ENCODE results near the gene TRAPPC4. TPM values are rescaled to one million over a fixed set of nuclear protein-coding genes. Genes with fewer than 3 reads are reported as not detected.
A peak's percentile ranks its signal among the peaks of the same experiment; 100 is the strongest.
"Not testable (repeated sequence)": the region's sequence is repeated elsewhere in the genome, so short reads cannot be mapped to it uniquely, and the experiment has no call there.

The TRAPPC4 gene
- total and polyA plus RNA-seq, 5 experiments from 2014 or later: 73.0 to 109 (median 97.6) TPM

GRCh38 chr11:119027561-119028345, 9.2 kb downstream of the TRAPPC4 start:
- DNase-seq (no peak), ATAC-seq (no peak)
- H3K4me3 Mint-ChIP-seq: no peak overlapping the region
- peaks cover 0 to 32% (median 0%) of the 10 kb centered on the region in 3 donors for H3K36me3 Mint-ChIP-seq
- no peaks in the 10 kb centered on the region for H3K27me3 Mint-ChIP-seq
- no peaks in the 10 kb centered on the region for H3K9me3 Mint-ChIP-seq
- POLR2A ChIA-PET: interaction anchor here (0.6 to 5.8 kb wide), 3 partner anchors 9 to 172 kb away, joined by 3 to 82 read pairs (median 7); partner anchors contain the start of genes DPAGT1, RPS25 and TRAPPC4
- H3K4me1 Mint-ChIP-seq: peaks cover 29 to 47% (median 36%) of the 10 kb centered on the region in 4 donors
- H3K27ac Mint-ChIP-seq: peak overlapping the region in 5 of 10 donors; percentile 40 to 69 (median 53)

GRCh38 chr11:119028346-119029068, 9.9 kb downstream of the TRAPPC4 start:
- Mint-ChIP-seq H3K27ac (peak overlapping the region; percentile 15 to 95 (median 80)), H3K9me3 (no peaks in the 10 kb centered on the region), H3K36me3 (peaks cover 0 to 24% (median 0%) of the 10 kb centered on the region in 3 donors), H3K4me3 (peak overlapping the region in 5 of 10 donors; percentile 14 to 90 (median 77)), H3K4me1 (peaks cover 24 to 40% (median 32%) of the 10 kb centered on the region in 4 donors), H3K27me3 (no peaks in the 10 kb centered on the region)
- no peak for ATAC-seq
- DNase-seq: no peak
- POLR2A ChIA-PET: interaction anchor here (0.6 to 5.8 kb wide), 2 partner anchors 10 to 173 kb away, joined by 7 to 82 read pairs; partner anchors contain the start of genes RPS25 and TRAPPC4

GRCh38 chr11:119029069-119029339, 10.4 kb downstream of the TRAPPC4 start:
- peak overlapping the region in 9 of 10 donors; percentile 20 to 95 (median 80) for H3K27ac Mint-ChIP-seq
- H3K27me3 Mint-ChIP-seq: no peaks in the 10 kb centered on the region
- H3K9me3 Mint-ChIP-seq: no peaks in the 10 kb centered on the region
- peaks cover 0 to 19% (median 0%) of the 10 kb centered on the region in 3 donors for H3K36me3 Mint-ChIP-seq
- peaks cover 24 to 36% (median 28%) of the 10 kb centered on the region in 4 donors for H3K4me1 Mint-ChIP-seq
- ATAC-seq (no peak), DNase-seq (no peak)
- POLR2A ChIA-PET: interaction anchor here (1.2 to 5.8 kb wide), 3 partner anchors 10 to 74 kb away, joined by 6 to 82 read pairs (median 21); partner anchors contain the start of genes CENATAC, RPS25 and TRAPPC4
- peak overlapping the region; percentile 11 to 91 (median 84) for H3K4me3 Mint-ChIP-seq

GRCh38 chr11:119029340-119030028, 10.9 kb downstream of the TRAPPC4 start:
- peak in 2 of 10 donors; percentile 19 to 23 for DNase-seq
- H3K4me1 Mint-ChIP-seq: peaks cover 21 to 31% (median 24%) of the 10 kb centered on the region in 4 donors
- ATAC-seq: no peak
- POLR2A ChIA-PET: interaction anchor here (0.7 to 5.8 kb wide), 5 partner anchors 11 to 73 kb away, joined by 3 to 82 read pairs (median 7); partner anchors contain the start of genes CENATAC, RPS25, TRAPPC4 and VPS11
- no peaks in the 10 kb centered on the region for H3K27me3 Mint-ChIP-seq
- peaks cover 0 to 14% (median 0%) of the 10 kb centered on the region in 3 donors for H3K36me3 Mint-ChIP-seq
- H3K4me3 Mint-ChIP-seq: peak overlapping the region; percentile 76 to 94 (median 90)
- peak overlapping the region; percentile 20 to 95 (median 80) for H3K27ac Mint-ChIP-seq
- H3K9me3 Mint-ChIP-seq: no peaks in the 10 kb centered on the region

GRCh38 chr11:119030029-119030328, 11.4 kb downstream of the TRAPPC4 start:
- peaks cover 20 to 26% (median 22%) of the 10 kb centered on the region in 4 donors for H3K4me1 Mint-ChIP-seq

GRCh38 chr11:119030329-119031047, 11.9 kb downstream of the TRAPPC4 start, which contains the start of gene SLC37A4:
SLC37A4 (minus strand) TSS chr11:119030877.
- H3K4me1 Mint-ChIP-seq: peaks cover 16 to 22% (median 20%) of the 10 kb centered on the region in 4 donors
- peaks cover 0 to 4% (median 0%) of the 10 kb centered on the region in 3 donors for H3K36me3 Mint-ChIP-seq
- DNase-seq: peak; percentile 96 to 99 (median 98)
- H3K9me3 Mint-ChIP-seq: no peaks in the 10 kb centered on the region
- H3K4me3 Mint-ChIP-seq: peak within 1 kb of the TSS; percentile 76 to 94 (median 90)
- peak within 1 kb of the TSS; percentile 37 to 96 (median 88) for H3K27ac Mint-ChIP-seq
- POLR2A ChIA-PET: interaction anchor here (0.6 to 5.8 kb wide), 10 partner anchors 12 to 90 kb away, joined by 3 to 82 read pairs (median 6); partner anchors contain the start of genes CENATAC, HINFP, HMBS and HYOU1
- peak; percentile 87 to 89 for ATAC-seq
- no peaks in the 10 kb centered on the region for H3K27me3 Mint-ChIP-seq

More at GRCh38 chr11:119030029-119030328, 11.4 kb downstream of the TRAPPC4 start:
- no peaks in the 10 kb centered on the region for H3K27me3 Mint-ChIP-seq
- POLR2A ChIA-PET: interaction anchor here (0.6 to 5.8 kb wide), 9 partner anchors 11 to 91 kb away, joined by 3 to 82 read pairs (median 6); partner anchors contain the start of genes CENATAC, HINFP, HMBS and RPS25
- H3K27ac Mint-ChIP-seq: peak overlapping the region in 9 of 10 donors; percentile 20 to 95 (median 80)
- H3K9me3 Mint-ChIP-seq: no peaks in the 10 kb centered on the region
- H3K36me3 Mint-ChIP-seq: peaks cover 0 to 9% (median 0%) of the 10 kb centered on the region in 3 donors
- peak overlapping the region; percentile 76 to 94 (median 90) for H3K4me3 Mint-ChIP-seq
- ATAC-seq (peak; percentile 1 to 6), DNase-seq (peak in 3 of 10 donors; percentile 8 to 64 (median 15))

GRCh38 chr11:119031912-119032280, 13.3 kb downstream of the TRAPPC4 start:
- Mint-ChIP-seq H3K27ac (peak overlapping the region in 3 of 10 donors; percentile 29 to 60 (median 36)), H3K4me3 (peak overlapping the region in 4 of 10 donors; percentile 10 to 30 (median 26)), H3K4me1 (peaks cover 14 to 22% (median 19%) of the 10 kb centered on the region in 4 donors), H3K36me3 (no peaks in the 10 kb centered on the region), H3K9me3 (no peaks in the 10 kb centered on the region), H3K27me3 (no peaks in the 10 kb centered on the region)
- POLR2A ChIA-PET: interaction anchor here (1.8 to 5.8 kb wide), 3 partner anchors 13 to 34 kb away, joined by 8 to 82 read pairs (median 21); partner anchors contain the start of genes CENATAC, HYOU1, RPS25 and TRAPPC4
- DNase-seq: no peak
- ATAC-seq: no peak

- H3K4me3 Mint-ChIP-seq, DNase-seq, ATAC-seq, H3K9me3 Mint-ChIP-seq, H3K36me3 Mint-ChIP-seq, H3K27ac Mint-ChIP-seq, H3K27me3 Mint-ChIP-seq: not testable (repeated sequence)
- POLR2A ChIA-PET: interaction anchor here (0.7 to 1.1 kb wide), 4 partner anchors 18 to 231 kb away, joined by 3 to 6 read pairs (median 4); no protein-coding TSS in a partner anchor
- H3K4me1 Mint-ChIP-seq: peaks cover 12 to 22% (median 17%) of the 10 kb centered on the region in 4 donors
These were observed 14.9 kb downstream of the TRAPPC4 start for GRCh38 chr11:119033421-119033820.

- H3K27ac Mint-ChIP-seq: no peak overlapping the region
- H3K9me3 Mint-ChIP-seq: no peaks in the 10 kb centered on the region
- DNase-seq (no peak), ATAC-seq (no peak)
- POLR2A ChIA-PET: interaction anchor here (0.7 kb wide), 2 partner anchors 14 to 30 kb away, joined by 3 read pairs; no protein-coding TSS in a partner anchor
- peak overlapping the region in 1 of 10 donors; percentile 12 for H3K4me3 Mint-ChIP-seq
- H3K4me1 Mint-ChIP-seq: peaks cover 2 to 14% (median 5%) of the 10 kb centered on the region in 4 donors
- H3K27me3 Mint-ChIP-seq: no peaks in the 10 kb centered on the region
- no peaks in the 10 kb centered on the region for H3K36me3 Mint-ChIP-seq
These were observed 16.2 kb downstream of the TRAPPC4 start for GRCh38 chr11:119034813-119035212.

- H3K9me3 Mint-ChIP-seq: no peaks in the 10 kb centered on the region
- POLR2A ChIA-PET: no interaction called here
These were observed 20.3 kb downstream of the TRAPPC4 start for GRCh38 chr11:119038884-119039283.

GRCh38 chr11:119039471-119039870, 20.9 kb downstream of the TRAPPC4 start:
- H3K4me3 Mint-ChIP-seq, H3K4me1 Mint-ChIP-seq, H3K27me3 Mint-ChIP-seq, H3K9me3 Mint-ChIP-seq, DNase-seq, POLR2A ChIA-PET, H3K36me3 Mint-ChIP-seq, ATAC-seq, H3K27ac Mint-ChIP-seq: not testable (repeated sequence)

More at GRCh38 chr11:119038884-119039283, 20.3 kb downstream of the TRAPPC4 start:
- no peak overlapping the region for H3K27ac Mint-ChIP-seq
- H3K36me3 Mint-ChIP-seq: no peaks in the 10 kb centered on the region
- no peaks in the 10 kb centered on the region for H3K27me3 Mint-ChIP-seq
- DNase-seq: no peak
- H3K4me3 Mint-ChIP-seq: no peak overlapping the region
- no peak for ATAC-seq
- peaks cover 0 to 4% (median 0%) of the 10 kb centered on the region in 4 donors for H3K4me1 Mint-ChIP-seq

All from naive thymus-derived CD8-positive, alpha-beta T cell (primary cell).